CD4-positive, alpha-beta T cell (primary cell): ENCODE measurements around the gene SND1. TPM values are rescaled to one million over a fixed set of nuclear protein-coding genes. Genes with fewer than 3 reads are reported as not detected.

ENCODE experiments used
- ATAC-seq: fragments of 200-7000 bp; cut with Tn5 transposase; one replicate; pipeline ENCODE4 v1.10.0; 2022; ENCODE audit warnings: mild to moderate bottlenecking; ENCODE audit not compliant: poor library complexity
- CTCF ChIA-PET: fragments of 350-600 bp; sonication (Branson Sonifier 250); formaldehyde crosslinking; loops from one replicate; lab custom pipeline; 2021; ENCODE audit warnings: antibody characterized with exemption, inconsistent platforms; lab: Charles Lee
- POLR2A ChIA-PET: fragments of 350-600 bp; sonication (Branson Sonifier 250); formaldehyde crosslinking; loops from one replicate; lab custom pipeline; 2021; ENCODE audit warnings: antibody characterized with exemption, inconsistent platforms; lab: Charles Lee
- DNase-seq, 14 experiments: peaks; one replicate each; pipeline ENCODE4 v3.0.0-alpha.2; 2013 to 2020; ENCODE audit warnings: mixed read lengths in 2 of 14
- H3K27ac ChIP-seq, 2 donors: one replicate each; pipeline versions ENCODE4 v1.5.1 to v1.7.0; 2013; ENCODE audit warnings: low read length in 2 of 2, low read depth in 1 of 2, mild to moderate bottlenecking in 1 of 2
- H3K27me3 ChIP-seq, 2 experiments: 1 replicate in 1 of 2; 2 replicates in 1 of 2; pipeline versions ENCODE4 v1.6.1 to v1.7.0; 2013; ENCODE audit warnings: low read length in 2 of 2, control low read depth in 1 of 2, mild to moderate bottlenecking in 1 of 2, moderate library complexity in 1 of 2; ENCODE audit not compliant: insufficient read depth in 2 of 2, control insufficient read depth in 1 of 2
- H3K36me3 ChIP-seq: one replicate; pipeline ENCODE4 v1.6.1; 2013; ENCODE audit warnings: low read length, control low read depth; ENCODE audit not compliant: insufficient read depth
- H3K4me1 ChIP-seq: one replicate; pipeline ENCODE4 v1.6.1; 2013; ENCODE audit warnings: low read length, control low read depth; ENCODE audit not compliant: insufficient read depth
- H3K4me3 ChIP-seq: one replicate; pipeline ENCODE4 v1.5.1; 2013; ENCODE audit warnings: mild to moderate bottlenecking, low read length, moderate library complexity
- H3K9me3 ChIP-seq, 2 experiments: 1 replicate in 1 of 2; 2 replicates in 1 of 2; pipeline versions ENCODE4 v1.6.1 to v1.7.0; 2013; ENCODE audit warnings: low read length in 2 of 2, mild to moderate bottlenecking in 2 of 2, control low read depth in 1 of 2, moderate library complexity in 1 of 2; ENCODE audit not compliant: control insufficient read depth in 1 of 2, insufficient read depth in 1 of 2
- H3K27ac Mint-ChIP-seq: one replicate; pipeline ENCODE4 v1.8.0; 2020; ENCODE audit warnings: mixed read lengths
- H3K27me3 Mint-ChIP-seq: one replicate; pipeline ENCODE4 v1.8.0; 2021; ENCODE audit warnings: mixed read lengths
- H3K36me3 Mint-ChIP-seq: one replicate; pipeline ENCODE4 v1.8.0; 2021; ENCODE audit warnings: low read depth, mixed read lengths
- H3K4me1 Mint-ChIP-seq: one replicate; pipeline ENCODE4 v1.8.0; 2021; ENCODE audit warnings: low read depth, mixed read lengths
- H3K4me3 Mint-ChIP-seq: one replicate; pipeline ENCODE4 v1.8.0; 2020; ENCODE audit warnings: mild to moderate bottlenecking, mixed read lengths
- H3K9me3 Mint-ChIP-seq: one replicate; pipeline ENCODE4 v1.8.0; 2020; ENCODE audit warnings: mixed read lengths
- intact Hi-C, 2 experiments: fragments of 100-400 bp; cut with DNase I in 1 of 2; cut with micrococcal nuclease in 1 of 2; formaldehyde crosslinking; loops; one replicate each; pipeline versions ENCODE4 v1.15.1 to v1.9.0; 2023 to 2025; cut with DNase I, micrococcal nuclease
- total RNA-seq, 174 experiments: library from RNA in 2 of 174; stranded (reverse) in 2 of 174; gene quantifications; one replicate each; pipeline ENCODE4 v1.2.3 and lab custom pipeline; 2021 to 2026
- TF ChIP-seq, protein P1 (sequence below): fragments of 200-600 bp; IDR thresholded peaks from one replicate; pipeline ENCODE4 v1.8.0; 2022; ENCODE audit warnings: antibody characterized with exemption, mild to moderate bottlenecking

Gene SND1
- total RNA-seq, 2 experiments from 2014 or later: 104 to 113 TPM

DNA sequence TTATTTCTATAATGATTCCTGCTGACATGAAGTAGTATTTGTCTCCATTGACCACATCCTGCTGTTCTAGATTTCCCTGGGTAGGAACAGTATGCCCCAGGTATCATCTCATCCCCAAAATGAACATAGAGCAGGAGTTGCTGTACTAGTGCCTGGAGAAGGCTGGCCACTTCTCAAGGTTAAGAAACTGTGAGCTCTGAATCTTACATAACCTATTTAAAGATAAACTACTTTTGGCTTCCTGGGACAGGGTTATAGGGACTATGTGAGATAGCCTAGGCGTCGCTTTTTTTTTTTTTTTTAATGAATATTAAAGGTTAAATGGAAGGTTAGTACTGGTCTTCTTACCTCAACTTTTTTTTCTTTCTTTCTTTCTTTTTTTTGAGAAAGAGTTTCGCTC is 276.2 kb downstream of the SND1 start:
- ATAC-seq (no peak), DNase-seq (no peak)
- Mint-ChIP-seq H3K4me1 (peaks cover 11% of the 10 kb centered on the region), H3K9me3 (no peaks in the 10 kb centered on the region), H3K4me3 (no peak overlapping the region), H3K36me3 (peaks cover 60% of the 10 kb centered on the region), H3K27ac (no peak overlapping the region), H3K27me3 (no peaks in the 10 kb centered on the region)
- intact Hi-C loops: no loop called here
- no peaks in the 10 kb centered on the region for H3K4me1 ChIP-seq
- TF ChIP-seq, protein P1, sequence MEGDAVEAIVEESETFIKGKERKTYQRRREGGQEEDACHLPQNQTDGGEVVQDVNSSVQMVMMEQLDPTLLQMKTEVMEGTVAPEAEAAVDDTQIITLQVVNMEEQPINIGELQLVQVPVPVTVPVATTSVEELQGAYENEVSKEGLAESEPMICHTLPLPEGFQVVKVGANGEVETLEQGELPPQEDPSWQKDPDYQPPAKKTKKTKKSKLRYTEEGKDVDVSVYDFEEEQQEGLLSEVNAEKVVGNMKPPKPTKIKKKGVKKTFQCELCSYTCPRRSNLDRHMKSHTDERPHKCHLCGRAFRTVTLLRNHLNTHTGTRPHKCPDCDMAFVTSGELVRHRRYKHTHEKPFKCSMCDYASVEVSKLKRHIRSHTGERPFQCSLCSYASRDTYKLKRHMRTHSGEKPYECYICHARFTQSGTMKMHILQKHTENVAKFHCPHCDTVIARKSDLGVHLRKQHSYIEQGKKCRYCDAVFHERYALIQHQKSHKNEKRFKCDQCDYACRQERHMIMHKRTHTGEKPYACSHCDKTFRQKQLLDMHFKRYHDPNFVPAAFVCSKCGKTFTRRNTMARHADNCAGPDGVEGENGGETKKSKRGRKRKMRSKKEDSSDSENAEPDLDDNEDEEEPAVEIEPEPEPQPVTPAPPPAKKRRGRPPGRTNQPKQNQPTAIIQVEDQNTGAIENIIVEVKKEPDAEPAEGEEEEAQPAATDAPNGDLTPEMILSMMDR: no peak
- H3K27me3 ChIP-seq: no peaks in the 10 kb centered on the region
- H3K27ac ChIP-seq: no peak overlapping the region
- CTCF ChIA-PET: no interaction called here
- POLR2A ChIA-PET: interaction anchor here (0.6 to 0.7 kb wide), 2 partner anchors 11 to 77 kb away, joined by 3 to 4 read pairs; no protein-coding TSS in a partner anchor
- peaks cover 35% of the 10 kb centered on the region for H3K36me3 ChIP-seq
- no peak overlapping the region for H3K4me3 ChIP-seq
- no peaks in the 10 kb centered on the region for H3K9me3 ChIP-seq

DNA sequence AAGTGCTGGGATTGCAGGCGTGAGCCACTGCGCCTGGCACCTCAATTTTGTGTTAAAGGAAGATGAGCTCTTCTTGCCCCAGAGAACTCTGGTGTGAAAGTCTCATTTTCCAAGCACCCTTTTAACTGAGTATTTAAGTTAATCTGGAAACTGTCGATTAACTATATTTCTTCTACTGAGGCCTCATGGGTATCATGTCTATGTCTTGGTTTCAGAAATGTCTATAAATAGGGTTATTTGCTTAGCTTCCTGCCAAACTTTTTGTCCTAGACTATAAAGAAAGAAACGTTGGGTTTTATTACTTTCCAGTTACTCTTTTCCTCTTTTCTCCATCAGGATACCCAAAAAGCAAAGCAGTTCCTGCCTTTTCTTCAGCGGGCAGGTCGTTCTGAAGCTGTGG is 276.9 kb downstream of the SND1 start:
- Histone ChIP-seq H3K27ac (no peak overlapping the region), H3K4me3 (no peak overlapping the region), H3K36me3 (peaks cover 35% of the 10 kb centered on the region), H3K4me1 (no peaks in the 10 kb centered on the region), H3K9me3 (no peaks in the 10 kb centered on the region), H3K27me3 (no peaks in the 10 kb centered on the region)
- H3K9me3 Mint-ChIP-seq: no peaks in the 10 kb centered on the region
- ChIA-PET POLR2A (interaction anchor here (0.7 kb wide), 1 partner anchor 77 kb away, joined by 4 read pairs; no protein-coding TSS in a partner anchor), CTCF (no interaction called here)
- ATAC-seq (no peak), DNase-seq (no peak)
- no peaks in the 10 kb centered on the region for H3K27me3 Mint-ChIP-seq
- intact Hi-C loops: no loop called here
- H3K4me1 Mint-ChIP-seq: peaks cover 5% of the 10 kb centered on the region
- H3K4me3 Mint-ChIP-seq: no peak overlapping the region
- TF ChIP-seq, protein P1: no peak
- peaks cover 67% of the 10 kb centered on the region for H3K36me3 Mint-ChIP-seq
- no peak overlapping the region for H3K27ac Mint-ChIP-seq

DNA sequence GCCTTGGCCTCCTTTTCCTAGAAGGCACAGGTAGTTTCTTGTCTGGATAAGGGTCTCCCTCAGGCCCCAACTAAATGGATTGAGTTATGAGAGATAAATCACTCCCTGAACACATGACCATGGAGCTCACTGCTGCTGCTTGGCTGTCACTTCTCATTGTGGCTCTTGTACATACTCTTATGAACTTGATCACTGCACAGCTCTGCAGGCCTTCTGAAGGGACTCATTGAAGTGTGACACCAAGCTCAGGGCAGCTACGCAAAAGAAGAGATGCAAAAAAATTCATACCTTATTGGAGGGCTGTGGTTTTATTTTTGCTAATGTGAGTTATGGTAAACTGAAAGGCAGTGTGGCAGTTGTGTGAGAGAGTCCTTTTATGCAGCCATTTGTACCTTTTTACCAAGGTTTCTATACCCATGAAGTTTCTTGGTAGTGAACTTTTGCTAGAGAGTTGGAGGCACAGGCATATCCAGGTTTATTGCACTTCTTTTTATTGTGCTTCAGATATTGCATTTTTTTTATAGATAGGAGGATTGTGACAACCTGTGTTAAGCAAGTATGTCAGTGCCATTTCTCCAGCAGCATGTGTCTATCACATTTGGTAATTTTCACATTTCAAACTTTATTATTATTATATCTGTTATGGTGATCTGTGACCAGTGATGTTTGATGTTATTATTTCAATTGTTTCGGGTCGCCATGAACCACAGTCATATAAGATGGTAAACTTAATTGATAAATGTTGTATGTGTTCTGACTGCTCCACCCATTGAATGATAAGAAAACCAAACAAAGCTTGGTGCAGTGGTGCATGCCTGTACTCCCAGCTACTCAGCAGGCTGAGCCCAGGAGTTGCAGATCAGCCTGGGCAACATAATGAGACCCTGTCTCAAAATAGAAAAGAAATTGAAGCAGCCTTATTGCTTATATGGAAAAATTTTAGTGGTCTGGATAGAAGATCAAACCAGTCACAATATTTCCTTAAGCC is 278.6 kb downstream of the SND1 start:
- POLR2A ChIA-PET: no interaction called here
- Histone ChIP-seq H3K27ac (no peak overlapping the region), H3K36me3 (peaks cover 35% of the 10 kb centered on the region), H3K9me3 (no peaks in the 10 kb centered on the region), H3K27me3 (no peaks in the 10 kb centered on the region), H3K4me1 (no peaks in the 10 kb centered on the region), H3K4me3 (no peak overlapping the region)
- H3K4me1 Mint-ChIP-seq: no peaks in the 10 kb centered on the region
- no peak overlapping the region for H3K27ac Mint-ChIP-seq
- no peak for DNase-seq
- H3K4me3 Mint-ChIP-seq: no peak overlapping the region
- intact Hi-C loops: no loop called here
- CTCF ChIA-PET: no interaction called here
- no peak for ATAC-seq
- H3K9me3 Mint-ChIP-seq: no peaks in the 10 kb centered on the region
- no peaks in the 10 kb centered on the region for H3K27me3 Mint-ChIP-seq
- peaks cover 81% of the 10 kb centered on the region for H3K36me3 Mint-ChIP-seq
- TF ChIP-seq, protein P1: no peak
